ENCODE data around the gene PRSS56. TPM values are rescaled to one million over a fixed set of nuclear protein-coding genes. Genes with fewer than 3 reads are reported as not detected.

Gene PRSS56
- total RNA-seq, 1 donor from 2014 or later, result 52.4 TPM

DNA sequence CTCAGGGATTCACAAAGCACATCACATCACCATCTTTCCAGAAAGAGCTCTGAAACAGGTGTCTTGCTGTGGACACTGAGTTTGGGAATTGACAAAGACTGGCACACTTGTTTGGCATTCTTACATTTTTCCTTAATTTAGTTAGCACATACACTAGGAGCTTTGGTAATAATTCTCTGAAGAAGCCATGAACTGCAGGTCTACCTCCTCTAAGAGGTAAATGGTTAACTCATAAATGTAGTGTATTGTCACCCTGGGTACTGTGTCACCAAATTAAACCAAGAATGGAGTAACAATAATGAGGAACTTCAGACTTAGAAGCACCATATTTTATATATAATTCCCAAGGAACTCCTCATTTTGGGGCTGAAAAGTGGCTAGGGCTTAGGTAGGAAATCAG is 52.9 kb downstream of the PRSS56 start:
- Mint-ChIP-seq H3K9me3 (no peaks in the 10 kb centered on the region), H3K4me1 (peaks cover 35% of the 10 kb centered on the region), H3K36me3 (ENCODE audit: low read depth) (peaks cover 14% of the 10 kb centered on the region), H3K4me3 (no peak overlapping the region), H3K27ac (ENCODE audit: unreplicated experiment) (no peak overlapping the region), H3K27me3 (ENCODE audit: low read depth) (no peaks in the 10 kb centered on the region)
- TF ChIP-seq, protein P1, sequence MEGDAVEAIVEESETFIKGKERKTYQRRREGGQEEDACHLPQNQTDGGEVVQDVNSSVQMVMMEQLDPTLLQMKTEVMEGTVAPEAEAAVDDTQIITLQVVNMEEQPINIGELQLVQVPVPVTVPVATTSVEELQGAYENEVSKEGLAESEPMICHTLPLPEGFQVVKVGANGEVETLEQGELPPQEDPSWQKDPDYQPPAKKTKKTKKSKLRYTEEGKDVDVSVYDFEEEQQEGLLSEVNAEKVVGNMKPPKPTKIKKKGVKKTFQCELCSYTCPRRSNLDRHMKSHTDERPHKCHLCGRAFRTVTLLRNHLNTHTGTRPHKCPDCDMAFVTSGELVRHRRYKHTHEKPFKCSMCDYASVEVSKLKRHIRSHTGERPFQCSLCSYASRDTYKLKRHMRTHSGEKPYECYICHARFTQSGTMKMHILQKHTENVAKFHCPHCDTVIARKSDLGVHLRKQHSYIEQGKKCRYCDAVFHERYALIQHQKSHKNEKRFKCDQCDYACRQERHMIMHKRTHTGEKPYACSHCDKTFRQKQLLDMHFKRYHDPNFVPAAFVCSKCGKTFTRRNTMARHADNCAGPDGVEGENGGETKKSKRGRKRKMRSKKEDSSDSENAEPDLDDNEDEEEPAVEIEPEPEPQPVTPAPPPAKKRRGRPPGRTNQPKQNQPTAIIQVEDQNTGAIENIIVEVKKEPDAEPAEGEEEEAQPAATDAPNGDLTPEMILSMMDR (conservative IDR thresholded peaks at IDR 0.05), result no peak
- no peak for DNase-seq (ENCODE audit: low read depth, low spot score)

- no peak for DNase-seq (ENCODE audit: low read depth, low spot score)
- H3K27me3 Mint-ChIP-seq (ENCODE audit: low read depth), result no peaks in the 10 kb centered on the region
- H3K9me3 Mint-ChIP-seq, result no peaks in the 10 kb centered on the region
- TF ChIP-seq, protein P1 (conservative IDR thresholded peaks at IDR 0.05), result no peak
- H3K36me3 Mint-ChIP-seq (ENCODE audit: low read depth), result peaks cover 10% of the 10 kb centered on the region
- H3K4me1 Mint-ChIP-seq, result peaks cover 37% of the 10 kb centered on the region
- H3K4me3 Mint-ChIP-seq, result no peak overlapping the region
- H3K27ac Mint-ChIP-seq (ENCODE audit: unreplicated experiment), result peak overlapping the region; percentile 38
Observed at GRCh38 chr2:232573771-232574435, 53.7 kb downstream of the PRSS56 start.

GRCh38 chr2:232574674-232575403 is 54.7 kb downstream of the PRSS56 start:
- no peak overlapping the region for H3K4me3 Mint-ChIP-seq
- peaks cover 37% of the 10 kb centered on the region for H3K4me1 Mint-ChIP-seq
- peaks cover 9% of the 10 kb centered on the region for H3K36me3 Mint-ChIP-seq (ENCODE audit: low read depth)
- no peaks in the 10 kb centered on the region for H3K9me3 Mint-ChIP-seq
- no peak for DNase-seq (ENCODE audit: low read depth, low spot score)
- H3K27me3 Mint-ChIP-seq (ENCODE audit: low read depth), result no peaks in the 10 kb centered on the region
- peak overlapping the region; percentile 83 for H3K27ac Mint-ChIP-seq (ENCODE audit: unreplicated experiment)
- TF ChIP-seq, protein P1 (conservative IDR thresholded peaks at IDR 0.05), result no peak

Other genes starting within 250 kb of the PRSS56 start
- gene ALPP, start 141.6 kb upstream of the PRSS56 start, total RNA-seq, result not detected in 2 replicates
- not detected in 2 replicates for gene ALPG, start 113.5 kb upstream of the PRSS56 start, total RNA-seq
- gene ALPI, start 64.2 kb upstream of the PRSS56 start, total RNA-seq, result not detected in 2 replicates
- gene ECEL1, start 32.6 kb upstream of the PRSS56 start, total RNA-seq, result 42.9 and 43.9 TPM in 2 replicates
- gene CHRND, start 5.8 kb downstream of the PRSS56 start, total RNA-seq, result 4.1 and 5.8 TPM in 2 replicates
- not detected in 2 replicates for gene CHRNG, start 19.3 kb downstream of the PRSS56 start, total RNA-seq
- 11.8 and 12.8 TPM in 2 replicates for gene TIGD1, start 30.2 kb downstream of the PRSS56 start, total RNA-seq
- 85.7 and 89.0 TPM in 2 replicates for gene EIF4E2, start 30.3 kb downstream of the PRSS56 start, total RNA-seq
- 4.1 and 4.7 TPM in 2 replicates for gene EFHD1, start 113.2 kb downstream of the PRSS56 start, total RNA-seq
- 70.3 and 71.4 TPM in 2 replicates for gene GIGYF2, start 176.9 kb downstream of the PRSS56 start, total RNA-seq